Sciatic nerve (tissue), 1 donor: ENCODE measurements around the gene DNAJC18. TPM values are rescaled to one million over a fixed set of nuclear protein-coding genes. Genes with fewer than 3 reads are reported as not detected.

ENCODE experiments used
- total RNA-seq: library from RNA; stranded (reverse); fragmentation: NEBNext Ultra II Directional; extraction: Animal tissue kit (Norgen Biotek cat#: 25700); gene quantifications from one replicate; pipeline ENCODE4 v1.2.1, GENCODE V29; 2021
- donor health status: DM: no; HTN: no; CAD: no.

Gene DNAJC18
- total RNA-seq, 1 donor from 2014 or later = 29.6 TPM

Other genes with a start within 250 kb of the DNAJC18 start
- 54.7 TPM for gene SIL1, start 241.2 kb downstream of the DNAJC18 start, total RNA-seq
- gene MATR3, start 145.8 kb downstream of the DNAJC18 start, total RNA-seq = 208 TPM
- 92.2 TPM for gene PAIP2, start 97.7 kb downstream of the DNAJC18 start, total RNA-seq
- not detected for gene SLC23A1, start 56.2 kb downstream of the DNAJC18 start, total RNA-seq
- 0.71 TPM for gene MZB1, start 49.6 kb downstream of the DNAJC18 start, total RNA-seq
- 1.6 TPM for gene PROB1, start 44.4 kb downstream of the DNAJC18 start, total RNA-seq
- gene SPATA24, start 35.4 kb downstream of the DNAJC18 start, total RNA-seq = 4.0 TPM
- 32.3 TPM for gene ECSCR, start 23.2 kb upstream of the DNAJC18 start, total RNA-seq
- gene SMIM33, start 31.5 kb upstream of the DNAJC18 start, total RNA-seq = not detected
- 94.5 TPM for gene STING1, start 43.2 kb upstream of the DNAJC18 start, total RNA-seq
- gene UBE2D2, start 121.8 kb upstream of the DNAJC18 start, total RNA-seq = 104 TPM
- gene CXXC5, start 208.8 kb upstream of the DNAJC18 start, total RNA-seq = 62.7 TPM